Vagina (tissue), 2 donors: Measurements from ENCODE around the gene MRPL55. TPM values are rescaled to one million over a fixed set of nuclear protein-coding genes. Genes with fewer than 3 reads are reported as not detected.

Experiments
- DNase-seq, 2 donors: peaks; one replicate each; pipeline ENCODE4 v3.0.0-alpha.2; 2017; ENCODE audit errors: extremely low spot score in 2 of 2
- H3K27ac ChIP-seq: fragments of 200-600 bp; sonication (generic); one replicate; pipeline ENCODE4 v1.5.1; 2019
- H3K27me3 ChIP-seq: fragments of 200-600 bp; sonication (generic); one replicate; pipeline ENCODE4 v1.5.1; 2019
- H3K36me3 ChIP-seq, 2 donors: fragments of 200-600 bp; sonication (generic); one replicate each; pipeline ENCODE4 v1.5.1; 2017 to 2019
- H3K4me1 ChIP-seq: fragments of 200-600 bp; sonication (generic); one replicate; pipeline ENCODE4 v1.5.1; 2019
- H3K4me3 ChIP-seq, 2 donors: fragments of 200-600 bp; sonication (generic); 1 replicate in 1 of 2; 2 replicates in 1 of 2; pipeline ENCODE4 v1.5.1; 2016 to 2019
- H3K9me3 ChIP-seq: fragments of 200-600 bp; sonication (generic); one replicate; pipeline ENCODE4 v1.5.1; 2019
- POLR2A ChIP-seq, 2 donors: fragments of 450-650 bp; IDR thresholded peaks; one replicate each; pipeline ENCODE4 v1.6.1; 2017; ENCODE audit warnings: antibody characterized with exemption in 2 of 2, mild to moderate bottlenecking in 2 of 2, moderate library complexity in 2 of 2
- POLR2AphosphoS5 ChIP-seq, 2 donors: sonication (generic); formaldehyde crosslinking; IDR thresholded peaks; one replicate each; pipeline ENCODE4 v1.9.0; 2017; ENCODE audit warnings: antibody characterized with exemption in 2 of 2, mild to moderate bottlenecking in 2 of 2, low read depth in 1 of 2; ENCODE audit not compliant: insufficient read depth in 1 of 2
- intact Hi-C: fragments of 100-400 bp; cut with DNase I; formaldehyde crosslinking; loops from one replicate; pipeline ENCODE4 v1.15.1; 2023
- total RNA-seq: library from RNA; depleted of rRNA; stranded (reverse); fragments of >200 nt; gene quantifications from one replicate; pipeline ENCODE4 v1.2.3, GENCODE V29; 2016
- TF ChIP-seq, protein P1 (sequence below), 3 experiments: fragments of 450-650 bp in 2 of 3; fragments of 200-600 bp in 1 of 3; sonication (generic) in 1 of 3; IDR thresholded peaks; one replicate each; pipeline ENCODE4 v1.5.1; 2017 to 2019; ENCODE audit warnings: antibody characterized with exemption in 3 of 3, mild to moderate bottlenecking in 2 of 3, moderate library complexity in 2 of 3

MRPL55 gene
- total RNA-seq, 1 donor from 2014 or later, result 73.7 TPM

DNA sequence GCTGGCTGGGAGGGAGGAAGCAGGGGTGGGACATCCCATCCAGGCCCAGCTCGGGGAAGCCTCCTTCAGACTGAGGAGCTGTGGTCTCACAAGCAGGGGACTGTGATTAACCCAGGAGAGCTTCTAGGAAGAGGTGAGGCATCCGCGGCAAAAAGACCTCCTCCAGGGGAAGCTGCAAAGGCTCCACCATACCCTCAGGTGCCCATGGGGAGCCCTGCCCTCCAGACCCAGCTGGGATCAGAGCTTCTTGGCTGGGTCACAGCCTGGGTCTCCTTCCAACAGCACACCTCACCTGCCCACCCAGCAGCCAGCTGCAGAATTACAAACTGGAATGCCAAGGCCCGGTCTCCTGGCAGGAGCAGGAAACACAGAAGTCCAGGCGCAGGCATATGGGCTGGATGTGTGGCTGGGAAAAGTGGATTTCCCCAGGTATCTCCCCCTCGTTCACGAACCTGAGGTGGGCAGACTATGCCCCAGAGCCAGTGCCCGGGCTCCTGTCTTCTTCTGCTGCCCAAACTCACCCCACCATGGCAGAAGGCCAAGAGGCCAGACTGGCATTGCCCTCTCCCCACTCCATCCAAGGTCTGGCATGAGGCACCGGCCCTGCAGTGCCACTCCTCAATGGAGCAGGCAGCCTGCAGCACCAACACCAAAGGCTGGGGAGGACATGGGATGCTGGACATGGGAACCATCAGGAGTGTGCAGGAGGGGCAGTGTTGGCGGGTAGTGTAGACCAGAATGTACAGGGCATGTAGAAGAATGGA, 42.0 kb downstream of the MRPL55 start:
- TF ChIP-seq, protein P1, sequence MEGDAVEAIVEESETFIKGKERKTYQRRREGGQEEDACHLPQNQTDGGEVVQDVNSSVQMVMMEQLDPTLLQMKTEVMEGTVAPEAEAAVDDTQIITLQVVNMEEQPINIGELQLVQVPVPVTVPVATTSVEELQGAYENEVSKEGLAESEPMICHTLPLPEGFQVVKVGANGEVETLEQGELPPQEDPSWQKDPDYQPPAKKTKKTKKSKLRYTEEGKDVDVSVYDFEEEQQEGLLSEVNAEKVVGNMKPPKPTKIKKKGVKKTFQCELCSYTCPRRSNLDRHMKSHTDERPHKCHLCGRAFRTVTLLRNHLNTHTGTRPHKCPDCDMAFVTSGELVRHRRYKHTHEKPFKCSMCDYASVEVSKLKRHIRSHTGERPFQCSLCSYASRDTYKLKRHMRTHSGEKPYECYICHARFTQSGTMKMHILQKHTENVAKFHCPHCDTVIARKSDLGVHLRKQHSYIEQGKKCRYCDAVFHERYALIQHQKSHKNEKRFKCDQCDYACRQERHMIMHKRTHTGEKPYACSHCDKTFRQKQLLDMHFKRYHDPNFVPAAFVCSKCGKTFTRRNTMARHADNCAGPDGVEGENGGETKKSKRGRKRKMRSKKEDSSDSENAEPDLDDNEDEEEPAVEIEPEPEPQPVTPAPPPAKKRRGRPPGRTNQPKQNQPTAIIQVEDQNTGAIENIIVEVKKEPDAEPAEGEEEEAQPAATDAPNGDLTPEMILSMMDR (IDR thresholded peaks at IDR 0.05), result no peak
- TF ChIP-seq POLR2AphosphoS5 (IDR thresholded peaks at IDR 0.05; ENCODE audit: insufficient read depth in 1 of 2, low read depth in 1 of 2) (no peak), POLR2A (IDR thresholded peaks at IDR 0.05) (no peak)
- Histone ChIP-seq H3K4me1 (no peaks in the 10 kb centered on the region), H3K36me3 (no peaks in the 10 kb centered on the region), H3K27me3 (peaks cover 4% of the 10 kb centered on the region), H3K4me3 (no peak overlapping the region), H3K9me3 (no peaks in the 10 kb centered on the region), H3K27ac (no peak overlapping the region)
- intact Hi-C loops, result no loop called here
- DNase-seq, result no peak

DNA sequence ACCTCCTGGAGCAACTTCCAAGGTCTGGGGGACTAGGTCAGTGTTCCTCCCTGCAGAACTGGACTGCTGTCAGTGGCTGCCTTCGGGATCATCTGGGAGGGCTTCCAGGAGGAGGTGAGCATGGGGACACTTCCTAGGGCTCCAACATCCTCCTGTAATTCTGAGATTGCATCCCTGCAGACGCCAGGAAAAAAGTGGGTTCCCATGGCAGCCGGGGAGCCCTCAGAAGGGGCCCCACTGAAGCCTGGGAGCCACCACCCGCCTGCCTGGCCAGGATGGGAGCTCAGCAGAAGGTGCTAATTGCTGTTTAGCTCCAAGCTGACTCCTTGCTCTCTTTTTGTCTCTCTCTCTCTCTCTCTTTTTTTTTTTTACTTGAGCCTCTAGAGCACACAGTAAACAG, 42.7 kb downstream of the MRPL55 start:
- no peaks in the 10 kb centered on the region for H3K4me1 ChIP-seq
- no peak overlapping the region for H3K4me3 ChIP-seq
- no peaks in the 10 kb centered on the region for H3K9me3 ChIP-seq
- peaks cover 4% of the 10 kb centered on the region for H3K27me3 ChIP-seq
- H3K27ac ChIP-seq, result no peak overlapping the region
- H3K36me3 ChIP-seq, result no peaks in the 10 kb centered on the region
- intact Hi-C loops, result no loop called here
- TF ChIP-seq, protein P1 (IDR thresholded peaks at IDR 0.05), result no peak
- TF ChIP-seq POLR2A (IDR thresholded peaks at IDR 0.05), result no peak
- no peak for TF ChIP-seq POLR2AphosphoS5 (IDR thresholded peaks at IDR 0.05; ENCODE audit: insufficient read depth in 1 of 2, low read depth in 1 of 2)
- no peak for DNase-seq

DNA sequence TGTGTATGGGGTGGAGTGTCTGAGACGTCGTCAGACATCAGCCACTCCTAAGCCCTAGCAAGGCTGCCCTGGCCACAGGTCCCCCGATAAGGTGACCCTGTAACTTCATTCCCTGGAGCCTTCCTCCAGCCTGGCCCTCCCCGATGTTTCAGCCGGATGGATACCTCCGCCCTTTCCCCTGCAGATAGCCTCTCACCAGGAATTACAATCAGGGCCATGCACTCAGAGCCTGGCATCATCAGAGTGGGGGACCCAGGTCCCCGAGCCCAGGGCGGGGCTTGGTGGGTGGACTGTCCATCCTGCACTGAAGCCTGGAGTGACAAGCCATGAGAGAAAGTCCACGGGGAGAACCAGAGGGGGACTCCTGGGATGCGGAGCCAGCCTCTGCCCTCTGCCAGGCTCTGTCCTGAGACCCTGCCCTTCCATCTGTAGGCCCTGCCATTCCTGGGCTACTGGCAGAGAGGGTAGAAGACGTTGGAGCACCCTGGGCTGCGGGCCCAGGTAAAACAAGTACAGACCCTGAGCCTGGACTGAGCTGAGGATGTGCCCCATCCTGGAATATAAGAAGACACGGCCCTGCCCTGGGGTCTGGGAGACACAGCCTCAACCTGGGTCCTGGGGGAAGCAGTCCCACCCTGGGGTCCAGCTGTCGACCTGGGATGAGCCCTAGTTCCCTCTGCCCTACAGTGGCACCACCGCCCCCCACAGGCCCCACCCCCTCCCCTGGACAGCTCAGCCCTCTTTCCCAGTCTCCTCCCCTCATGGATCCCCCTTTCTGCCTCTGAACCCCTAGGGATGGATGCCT, 43.4 kb downstream of the MRPL55 start:
- no peak for DNase-seq
- Histone ChIP-seq H3K27ac (no peak overlapping the region), H3K4me3 (no peak overlapping the region), H3K4me1 (peaks cover 4% of the 10 kb centered on the region), H3K9me3 (no peaks in the 10 kb centered on the region), H3K36me3 (no peaks in the 10 kb centered on the region), H3K27me3 (peaks cover 4% of the 10 kb centered on the region)
- TF ChIP-seq POLR2A (IDR thresholded peaks at IDR 0.05) (no peak), POLR2AphosphoS5 (IDR thresholded peaks at IDR 0.05; ENCODE audit: insufficient read depth in 1 of 2, low read depth in 1 of 2) (no peak)
- TF ChIP-seq, protein P1 (IDR thresholded peaks at IDR 0.05), result no peak
- intact Hi-C loops, result no loop called here

DNA sequence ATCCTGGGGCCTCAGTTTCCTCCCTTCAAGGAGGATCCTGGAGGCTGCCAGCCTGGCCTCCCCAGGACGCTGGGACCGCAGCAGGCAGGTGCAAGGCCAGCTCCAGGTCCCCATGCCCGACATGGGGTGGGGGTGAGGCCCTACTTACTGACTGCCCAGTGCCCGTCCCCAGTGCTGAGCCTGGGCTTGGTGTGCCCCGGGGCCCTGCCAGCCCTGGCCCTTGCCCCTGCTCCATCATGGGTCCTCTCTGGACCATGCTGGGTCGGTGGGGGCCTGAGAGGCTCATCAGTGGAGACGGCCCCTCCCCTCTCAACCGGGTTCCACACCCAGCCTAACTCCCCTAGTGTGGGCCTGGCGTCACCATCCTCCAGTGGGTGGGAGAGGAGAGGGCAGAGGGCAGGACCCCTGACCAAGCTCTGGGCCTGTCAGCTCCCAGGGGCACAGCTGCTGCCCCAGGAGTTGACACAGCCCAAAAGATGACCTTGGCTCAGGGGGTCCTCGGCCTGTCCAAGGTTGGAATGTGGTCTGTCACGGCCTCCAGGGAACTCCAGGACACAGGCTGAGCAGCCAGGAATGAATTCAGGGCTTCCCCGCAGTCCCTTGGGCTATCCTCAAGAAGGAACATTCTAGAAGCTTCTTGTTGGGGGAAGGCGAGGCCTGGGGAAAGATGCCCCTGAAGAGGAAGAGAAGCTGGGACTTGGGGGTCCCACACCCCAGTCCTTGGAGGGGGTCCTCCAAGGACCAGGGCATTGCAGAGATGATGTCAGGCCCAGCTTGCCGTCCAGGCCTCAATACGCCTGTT, 44.2 kb downstream of the MRPL55 start:
- Histone ChIP-seq H3K27ac (no peak overlapping the region), H3K4me1 (peaks cover 12% of the 10 kb centered on the region), H3K27me3 (peaks cover 6% of the 10 kb centered on the region), H3K36me3 (no peaks in the 10 kb centered on the region), H3K4me3 (no peak overlapping the region), H3K9me3 (no peaks in the 10 kb centered on the region)
- TF ChIP-seq, protein P1 (IDR thresholded peaks at IDR 0.05), result no peak
- TF ChIP-seq POLR2AphosphoS5 (IDR thresholded peaks at IDR 0.05; ENCODE audit: insufficient read depth in 1 of 2, low read depth in 1 of 2) (no peak), POLR2A (IDR thresholded peaks at IDR 0.05) (no peak)
- no peak for DNase-seq
- intact Hi-C loops, result no loop called here
